Measurements from ENCODE around the gene URI1. TPM values are rescaled to one million over a fixed set of nuclear protein-coding genes. Genes with fewer than 3 reads are reported as not detected.

URI1 gene
- total and polyA plus RNA-seq, 2 of the 8 experiments (the other 6 are each of a cell fraction or from before 2014, with no cell fraction given): 27.7 to 64.3 TPM

- Histone ChIP-seq H3K9me3 (ENCODE audit: insufficient read depth in 2 of 2, low read depth in 1 of 2, low read length in 1 of 2) (no peaks in the 10 kb centered on the region), H3K79me2 (ENCODE audit: control insufficient read depth in 1 of 2, insufficient read depth in 2 of 2, low read length in 2 of 2) (no peaks in the 10 kb centered on the region), H3K27ac (ENCODE audit: low read depth, low read length) (no peak overlapping the region), H2BK120ac (replicated peaks; ENCODE audit: low read depth, low read length) (no peak overlapping the region), H3K23me2 (ENCODE audit: low read depth, low read length) (no peaks in the 10 kb centered on the region), H3K56ac (replicated peaks; ENCODE audit: insufficient read length, low read depth, low read length) (no peak overlapping the region), H4K91ac (replicated peaks; ENCODE audit: insufficient read length, low read length) (no peak overlapping the region), H3K27me3 (replicated peaks in 1 of 4; ENCODE audit: control insufficient read depth in 3 of 4, extremely low read depth in 1 of 4, insufficient read depth in 3 of 4, low read length in 3 of 4) (no peaks in the 10 kb centered on the region), H3K18ac (ENCODE audit: extremely low read depth, low read length) (no peak overlapping the region), H2BK5ac (ENCODE audit: low read depth, low read length) (no peak overlapping the region), H3K23ac (ENCODE audit: insufficient read length) (no peak overlapping the region), H4K5ac (ENCODE audit: insufficient read length, low read depth, low read length) (no peak overlapping the region), H3K79me1 (ENCODE audit: low read depth, low read length) (no peaks in the 10 kb centered on the region), H2BK12ac (ENCODE audit: low read depth, low read length) (no peak overlapping the region), H2AFZ (ENCODE audit: low read length) (no peak overlapping the region), H2BK15ac (ENCODE audit: low read length) (no peak overlapping the region), H4K8ac (ENCODE audit: extremely low read depth, insufficient read depth, low read length) (no peak overlapping the region), H3K4me2 (ENCODE audit: insufficient read depth in 1 of 2, low read depth in 2 of 2, low read length in 2 of 2) (no peak overlapping the region), H3K4me3 (ENCODE audit: extremely low read depth in 1 of 4, insufficient read depth in 2 of 4, low read depth in 3 of 4, low read length in 4 of 4) (no peak overlapping the region), H3K9ac (replicated peaks in 1 of 4; ENCODE audit: extremely low read depth in 1 of 4, low read depth in 3 of 4, low read length in 3 of 4) (no peak overlapping the region), H2BK20ac (ENCODE audit: low read length) (no peak overlapping the region), H2AK5ac (ENCODE audit: low read depth, low read length) (no peak overlapping the region), H3K4me1 (replicated peaks in 1 of 4; ENCODE audit: control insufficient read depth in 3 of 4, insufficient read depth in 4 of 4, low read length in 3 of 4) (no peaks in the 10 kb centered on the region), H4K20me1 (replicated peaks in 1 of 2; ENCODE audit: control insufficient read depth in 1 of 2, insufficient read depth in 2 of 2, low read length in 2 of 2) (no peaks in the 10 kb centered on the region), H3K4ac (replicated peaks; ENCODE audit: insufficient read length, low read depth, low read length) (no peak overlapping the region), H3K36me3 (ENCODE audit: control insufficient read depth in 2 of 4, insufficient read depth in 4 of 4, low read length in 3 of 4) (no peaks in the 10 kb centered on the region), H3K14ac (ENCODE audit: insufficient read length) (no peak overlapping the region)
- DNase-seq (ENCODE audit: low read depth in 1 of 2, low spot score in 2 of 2) (no peak), FAIRE-seq (no peak)
- POLR2A ChIA-PET (ENCODE audit: partially characterized antibody): no interaction called here
- TF ChIP-seq POU5F1 (IDR thresholded peaks at IDR 0.05; ENCODE audit: low read depth, low read length) (no peak), MAX (IDR thresholded peaks at IDR 0.05) (no peak), CEBPB (IDR thresholded peaks at IDR 0.05; ENCODE audit: low read depth, low read length) (no peak), ATF2 (IDR thresholded peaks at IDR 0.05; ENCODE audit: low read length) (no peak), NRF1 (IDR thresholded peaks at IDR 0.05; ENCODE audit: low read depth, low read length) (no peak), SRF (IDR thresholded peaks at IDR 0.05; ENCODE audit: low read depth, low read length) (no peak), GTF2F1 (IDR thresholded peaks at IDR 0.05; ENCODE audit: borderline replicate concordance, low read depth, low read length) (no peak), SIX5 (IDR thresholded peaks at IDR 0.05; ENCODE audit: low read depth, low read length) (no peak), PHF8 (conservative IDR thresholded peaks at IDR 0.05; ENCODE audit: low read depth, low read length) (no peak), NANOG (IDR thresholded peaks at IDR 0.05; ENCODE audit: insufficient read depth, low read depth, low read length, poor library complexity, severe bottlenecking) (no peak), FOSL1 (IDR thresholded peaks at IDR 0.05; ENCODE audit: insufficient read depth, low read depth, low read length) (no peak)
- WGBS, 2 experiments (ENCODE audit: extremely low coverage in 1 of 2, insufficient coverage in 1 of 2, insufficient read length in 1 of 2, insufficient replicate concordance in 2 of 2, low coverage in 1 of 2, low lambda C conversion rate in 2 of 2, missing lambda C conversion rate in 1 of 2): 94% methylated on average over 1 of the region's 1 CpG; no CpG with 5 or more reads in 1 of the 2 experiments
- CTCF ChIA-PET (ENCODE audit: partially characterized antibody): no interaction called here
These were observed 86.9 kb downstream of the URI1 start for GRCh38 chr19:30028992-30029343.

All from H1 (cell line).